CD14-positive monocyte (primary cell): ENCODE data around the gene TMEM237. TPM values are rescaled to one million over a fixed set of nuclear protein-coding genes. Genes with fewer than 3 reads are reported as not detected.

Experiments
- DNase-seq, 3 donors: peaks; one replicate each; pipeline ENCODE4 v3.0.0-alpha.2; 2011 to 2022
- H2AFZ ChIP-seq: 2 replicates; pipeline ENCODE4 v1.6.0; 2012; ENCODE audit warnings: mild to moderate bottlenecking, low read depth, low read length, inconsistent platforms; ENCODE audit not compliant: insufficient read depth, poor library complexity, severe bottlenecking
- H3K27ac ChIP-seq, 2 donors: 1 replicate in 1 of 2; 2 replicates in 1 of 2; pipeline ENCODE4 v1.5.1; 2012 to 2013; ENCODE audit warnings: low read length in 2 of 2, control low read depth in 1 of 2, inconsistent platforms in 1 of 2, low read depth in 1 of 2, mild to moderate bottlenecking in 1 of 2
- H3K27me3 ChIP-seq, 2 donors: one replicate each; pipeline versions ENCODE4 v1.6.0 to v1.6.1; 2011 to 2013; ENCODE audit warnings: low read length in 2 of 2; ENCODE audit not compliant: control insufficient read depth in 2 of 2, insufficient read depth in 2 of 2
- H3K36me3 ChIP-seq, 2 donors: replicated peaks in 1 of 2; 1 replicate in 1 of 2; 2 replicates in 1 of 2; pipeline versions ENCODE4 v1.5.1 to v1.6.1; 2012 to 2013; ENCODE audit warnings: low read length in 2 of 2, control low read depth in 1 of 2, inconsistent platforms in 1 of 2, mild to moderate bottlenecking in 1 of 2; ENCODE audit not compliant: insufficient read depth in 2 of 2, control insufficient read depth in 1 of 2
- H3K4me1 ChIP-seq, 2 donors: 1 replicate in 1 of 2; 2 replicates in 1 of 2; pipeline versions ENCODE4 v1.5.1 to v1.6.1; 2012 to 2013; ENCODE audit warnings: low read length in 2 of 2, control low read depth in 1 of 2, inconsistent platforms in 1 of 2, mild to moderate bottlenecking in 1 of 2, moderate library complexity in 1 of 2; ENCODE audit not compliant: insufficient read depth in 2 of 2, control insufficient read depth in 1 of 2
- H3K4me2 ChIP-seq: replicated peaks from 2 replicates; pipeline ENCODE3; 2012; ENCODE audit warnings: low read length, moderate library complexity, mild to moderate bottlenecking; ENCODE audit not compliant: poor library complexity, severe bottlenecking; ENCODE audit errors: extremely low read depth
- H3K4me3 ChIP-seq, 3 experiments: fragments of 200-600 bp in 1 of 3; sonication (generic) in 1 of 3; replicated peaks in 1 of 3; 1 replicate in 2 of 3; 2 replicates in 1 of 3; pipeline ENCODE4 v1.5.1; 2011 to 2013; ENCODE audit warnings: low read length in 3 of 3, mild to moderate bottlenecking in 3 of 3, control low read depth in 2 of 3, low read depth in 2 of 3, inconsistent platforms in 1 of 3, moderate library complexity in 1 of 3
- H3K79me2 ChIP-seq: 2 replicates; pipeline ENCODE4 v1.6.0; 2012; ENCODE audit warnings: mild to moderate bottlenecking, control low read depth, inconsistent platforms, low read length, moderate library complexity; ENCODE audit not compliant: insufficient read depth
- H3K9ac ChIP-seq: 2 replicates; pipeline ENCODE4 v1.6.0; 2017; ENCODE audit warnings: low read length, mild to moderate bottlenecking; ENCODE audit not compliant: insufficient read depth, poor library complexity, severe bottlenecking
- H3K9me3 ChIP-seq, 2 donors: replicated peaks in 1 of 2; 1 replicate in 1 of 2; 2 replicates in 1 of 2; pipeline versions ENCODE4 v1.5.1 to v1.6.1; 2012 to 2013; ENCODE audit warnings: low read length in 2 of 2, control low read depth in 1 of 2; ENCODE audit not compliant: control insufficient read depth in 1 of 2, insufficient read depth in 1 of 2
- H4K20me1 ChIP-seq: 2 replicates; pipeline ENCODE4 v1.6.0; 2012; ENCODE audit warnings: mild to moderate bottlenecking, low read length, control low read depth, moderate library complexity; ENCODE audit not compliant: insufficient read depth
- H3K27ac Mint-ChIP-seq, 7 donors: one replicate each; pipeline ENCODE4 v1.8.0; 2020; ENCODE audit warnings: mild to moderate bottlenecking in 7 of 7, mixed read lengths in 7 of 7, moderate library complexity in 6 of 7, inconsistent platforms in 2 of 7
- H3K27me3 Mint-ChIP-seq, 3 donors: one replicate each; pipeline ENCODE4 v1.8.0; 2021 to 2022; ENCODE audit warnings: low read depth in 3 of 3, mild to moderate bottlenecking in 3 of 3, mixed read lengths in 3 of 3, moderate library complexity in 3 of 3, inconsistent platforms in 1 of 3
- H3K36me3 Mint-ChIP-seq, 2 donors: one replicate each; pipeline ENCODE4 v1.8.0; 2020; ENCODE audit warnings: mixed read lengths in 2 of 2, inconsistent platforms in 1 of 2, mild to moderate bottlenecking in 1 of 2
- H3K4me1 Mint-ChIP-seq: one replicate; pipeline ENCODE4 v1.8.0; 2020; ENCODE audit warnings: mild to moderate bottlenecking, mixed read lengths
- H3K4me3 Mint-ChIP-seq, 2 donors: one replicate each; pipeline ENCODE4 v1.8.0; 2020; ENCODE audit warnings: mild to moderate bottlenecking in 2 of 2, mixed read lengths in 2 of 2, moderate library complexity in 1 of 2
- H3K9me3 Mint-ChIP-seq, 7 donors: one replicate each; pipeline ENCODE4 v1.8.0; 2020 to 2022; ENCODE audit warnings: mixed read lengths in 7 of 7, mild to moderate bottlenecking in 6 of 7, moderate library complexity in 6 of 7, inconsistent platforms in 2 of 7
- CTCF ChIP-seq: fragments of 200-600 bp; IDR thresholded peaks from one replicate; pipeline ENCODE4 v1.8.0; 2022; ENCODE audit warnings: antibody characterized with exemption, mild to moderate bottlenecking
- WGBS: methylation state at CpG from one replicate; pipeline ENCODE4 v1.1.5; 2013; ENCODE audit warnings: missing lambda C conversion rate; ENCODE audit not compliant: insufficient coverage; 5-methylcytosine and 5-hydroxymethylcytosine counted together
- intact Hi-C, 2 donors: fragments of 100-400 bp; cut with micrococcal nuclease; formaldehyde crosslinking; loops; one replicate each; pipeline versions ENCODE4 v1.15.0 to v1.15.1; 2023
- polyA plus RNA-seq, 3 donors: library from polyadenylated mRNA; depleted of rRNA in 1 of 3; unstranded in 2 of 3; stranded (reverse) in 1 of 3; fragments of 300-500 nt in 2 of 3; fragments of >200 nt in 1 of 3; fragmentation: Illumina TruSeq in 2 of 3; gene quantifications; 1 replicate in 2 of 3; 2 replicates in 1 of 3; pipeline ENCODE4 v1.2.3, GENCODE V29; 2012 to 2021

TMEM237 gene
- polyA plus RNA-seq, 3 donors, result 0.33 to 1.0 (median 0.53) TPM

GRCh38 chr2:201669865-201670264 lies 26.6 kb upstream of the TMEM237 start:
- intact Hi-C loops, result no loop called here
- no peaks in the 10 kb centered on the region for H3K27me3 ChIP-seq
- Mint-ChIP-seq H3K9me3 (peaks cover 0 to 4% (median 0%) of the 10 kb centered on the region in 7 donors), H3K4me3 (no peak overlapping the region), H3K27me3 (peaks cover 2 to 3% (median 2%) of the 10 kb centered on the region in 3 donors), H3K36me3 (no peaks in the 10 kb centered on the region), H3K27ac (no peak overlapping the region), H3K4me1 (peaks cover 6% of the 10 kb centered on the region)
- no peak for DNase-seq
- H3K36me3 ChIP-seq, result no peaks in the 10 kb centered on the region
- no peaks in the 10 kb centered on the region for H3K79me2 ChIP-seq
- H3K27ac ChIP-seq, result no peak overlapping the region
- no peaks in the 10 kb centered on the region for H3K9me3 ChIP-seq
- no peak for TF ChIP-seq CTCF
- no peaks in the 10 kb centered on the region for H3K4me1 ChIP-seq
- H3K4me2 ChIP-seq, result no peak overlapping the region
- H3K4me3 ChIP-seq, result no peak overlapping the region
- no peaks in the 10 kb centered on the region for H4K20me1 ChIP-seq
- WGBS, result no CpG with 5 or more reads among the region's 1 CpG
- H3K9ac ChIP-seq, result no peak overlapping the region
- H2AFZ ChIP-seq, result no peak overlapping the region

DNA sequence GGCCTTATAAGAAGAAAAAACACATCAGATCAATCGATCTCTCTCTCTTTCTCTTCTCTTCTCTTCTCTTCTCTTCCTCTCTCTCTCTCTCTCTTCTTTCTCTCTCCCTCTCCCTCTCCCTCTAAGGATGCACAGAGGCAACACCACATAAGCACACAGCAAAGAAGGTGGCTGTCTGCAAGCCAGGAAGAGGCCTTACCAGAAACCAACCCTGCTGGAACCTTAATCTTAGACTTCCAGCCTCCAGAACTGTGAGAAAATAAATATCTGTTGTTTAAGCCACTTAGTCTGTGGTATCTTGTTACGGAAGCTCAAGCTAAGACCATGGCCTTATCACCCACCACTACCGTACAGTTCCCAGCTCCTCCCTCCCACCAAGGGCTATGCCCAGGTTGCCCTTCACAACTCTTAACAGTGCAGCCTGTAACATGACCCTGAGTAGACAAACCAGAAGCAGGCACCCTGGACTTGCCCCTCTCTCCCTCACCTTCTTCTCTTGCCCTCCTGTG lies 25.2 kb upstream of the TMEM237 start:
- no peaks in the 10 kb centered on the region for H3K36me3 Mint-ChIP-seq
- Histone ChIP-seq H4K20me1 (no peaks in the 10 kb centered on the region), H3K36me3 (no peaks in the 10 kb centered on the region), H3K4me2 (no peak overlapping the region), H3K79me2 (no peaks in the 10 kb centered on the region), H2AFZ (no peak overlapping the region), H3K27ac (no peak overlapping the region), H3K4me1 (no peaks in the 10 kb centered on the region), H3K27me3 (no peaks in the 10 kb centered on the region), H3K9ac (no peak overlapping the region), H3K4me3 (no peak overlapping the region), H3K9me3 (no peaks in the 10 kb centered on the region)
- peaks cover 0 to 4% (median 0%) of the 10 kb centered on the region in 7 donors for H3K9me3 Mint-ChIP-seq
- intact Hi-C loops, result no loop called here
- no peak for DNase-seq
- peaks cover 2 to 5% (median 2%) of the 10 kb centered on the region in 3 donors for H3K27me3 Mint-ChIP-seq
- H3K4me1 Mint-ChIP-seq, result peaks cover 6% of the 10 kb centered on the region
- 94% methylated on average over 2 of the region's 3 CpGs for WGBS
- TF ChIP-seq CTCF, result no peak
- no peak overlapping the region for H3K4me3 Mint-ChIP-seq
- no peak overlapping the region for H3K27ac Mint-ChIP-seq
